ENCODE data around the gene BMPR1A.
"Not testable (repeated sequence)": the region's sequence is repeated elsewhere in the genome, so short reads cannot be mapped to it uniquely, and the experiment has no call there.

BMPR1A gene

DNA sequence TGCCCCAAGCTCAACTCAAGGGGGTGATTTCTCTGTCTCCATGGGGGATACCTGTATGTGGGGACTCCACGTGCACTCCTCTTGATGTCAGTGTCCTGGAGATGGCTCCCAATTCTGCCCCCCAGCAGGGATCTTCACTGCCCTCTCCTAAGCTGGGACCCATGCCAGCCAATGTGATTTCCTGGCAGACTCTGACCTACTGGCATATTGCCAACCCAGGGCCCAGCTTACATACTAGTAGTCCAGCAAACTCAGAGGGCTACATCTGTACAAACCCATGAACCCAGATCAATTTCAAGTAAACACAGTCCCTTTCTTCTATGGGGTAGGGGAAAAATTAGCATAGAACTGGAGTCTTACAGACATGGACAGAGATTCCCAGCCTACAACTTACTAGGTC, 26.2 kb upstream of the BMPR1A start:
- no peak for DNase-seq

DNA sequence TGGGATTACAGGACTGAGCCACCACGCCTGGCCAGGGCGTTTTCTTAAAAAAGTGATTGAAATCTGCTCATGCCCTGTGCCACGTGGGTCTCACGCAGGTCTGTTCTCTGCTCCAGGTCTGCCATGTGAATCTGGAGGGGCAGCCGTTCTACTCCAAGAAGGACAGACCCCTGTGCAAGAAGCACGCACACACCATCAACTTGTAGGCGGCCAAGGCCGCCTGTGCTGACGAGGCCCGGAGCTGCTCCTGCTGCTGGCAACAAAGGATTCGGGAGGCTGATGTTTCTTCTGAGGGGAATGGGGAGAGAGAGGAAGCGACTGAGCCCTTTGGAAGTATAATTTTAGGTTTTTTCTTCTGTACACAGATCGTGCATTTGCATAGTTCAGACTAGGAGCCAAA, 23.6 kb upstream of the BMPR1A start:
- no peak for DNase-seq

DNA sequence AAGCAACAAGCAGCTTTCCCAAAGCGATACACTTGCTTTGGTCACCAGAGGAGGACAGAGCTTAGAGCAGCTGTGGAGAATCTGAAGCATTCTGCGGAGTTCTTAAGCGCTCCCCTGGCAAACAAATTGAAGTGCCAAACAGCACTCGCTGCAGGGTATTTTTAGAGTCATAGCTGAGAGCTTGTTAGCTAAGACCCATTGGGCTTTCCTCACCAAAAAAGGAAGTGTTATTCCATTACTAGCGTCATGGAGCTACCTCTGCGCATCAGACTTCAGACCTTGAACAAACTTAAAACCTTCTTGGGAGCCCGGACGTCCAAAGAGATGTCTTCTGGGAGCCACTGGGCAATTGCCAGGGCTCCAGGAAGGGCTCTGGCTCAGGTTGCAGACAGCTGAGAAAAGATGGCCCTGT, 23.2 kb upstream of the BMPR1A start:
- DNase-seq: no peak

DNA sequence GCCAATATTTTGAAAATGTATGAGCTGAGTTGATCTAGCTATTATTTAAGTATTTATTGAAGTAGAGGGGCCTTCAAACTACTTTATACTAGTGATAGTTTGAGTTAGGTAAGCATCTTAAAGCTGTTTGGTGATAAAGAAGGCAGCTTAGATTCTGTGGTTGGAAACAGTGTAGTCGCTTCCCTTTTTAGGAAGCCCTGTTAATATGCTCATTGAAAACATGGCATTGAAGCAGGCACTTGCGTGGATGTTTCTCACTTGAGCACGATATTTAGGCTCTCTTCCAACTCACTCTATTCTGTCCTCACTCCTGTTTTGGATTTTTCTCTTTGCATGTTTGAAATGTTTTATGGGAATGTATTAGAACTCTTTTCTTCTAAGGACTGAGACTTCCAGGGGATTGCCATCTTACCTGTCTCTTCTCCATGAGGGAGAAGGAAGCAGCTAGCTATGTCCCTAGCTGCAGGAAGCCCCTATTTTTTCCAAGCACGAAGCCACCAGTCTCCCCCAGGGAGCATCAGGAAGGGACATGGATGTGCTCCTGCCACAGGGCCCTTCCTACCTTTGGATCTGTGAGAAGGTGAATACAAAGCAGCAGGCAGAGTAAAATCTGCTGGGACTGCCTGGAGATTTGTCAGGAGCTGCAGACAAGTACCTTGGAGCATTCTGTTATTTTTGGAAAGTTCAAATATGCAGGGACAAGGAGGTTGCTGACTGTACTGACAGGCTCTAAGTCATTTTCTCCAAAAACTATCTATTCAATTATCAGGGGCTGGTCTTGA, 22.0 kb upstream of the BMPR1A start:
- DNase-seq: peak; percentile 16 to 55

DNA sequence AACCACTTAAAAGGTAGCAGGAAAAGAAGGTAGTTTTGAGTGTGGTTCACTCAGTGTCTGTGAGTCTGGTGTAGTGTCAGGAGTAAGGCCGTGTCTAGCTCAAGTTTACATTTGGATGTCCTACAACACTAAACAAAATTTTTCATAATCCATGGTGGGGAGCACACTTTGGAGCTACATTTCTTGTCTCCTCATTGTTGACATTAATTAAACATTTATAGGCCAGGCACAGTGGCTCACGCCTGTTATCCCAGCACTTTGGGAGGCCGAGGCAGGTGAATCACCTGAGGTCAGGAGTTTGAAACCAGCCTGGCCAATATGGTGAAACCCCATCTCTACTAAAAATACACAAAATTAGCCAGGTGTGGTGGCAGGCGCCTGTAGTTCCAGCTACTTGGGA, 21.1 kb upstream of the BMPR1A start:
- not testable (repeated sequence) for DNase-seq

DNA sequence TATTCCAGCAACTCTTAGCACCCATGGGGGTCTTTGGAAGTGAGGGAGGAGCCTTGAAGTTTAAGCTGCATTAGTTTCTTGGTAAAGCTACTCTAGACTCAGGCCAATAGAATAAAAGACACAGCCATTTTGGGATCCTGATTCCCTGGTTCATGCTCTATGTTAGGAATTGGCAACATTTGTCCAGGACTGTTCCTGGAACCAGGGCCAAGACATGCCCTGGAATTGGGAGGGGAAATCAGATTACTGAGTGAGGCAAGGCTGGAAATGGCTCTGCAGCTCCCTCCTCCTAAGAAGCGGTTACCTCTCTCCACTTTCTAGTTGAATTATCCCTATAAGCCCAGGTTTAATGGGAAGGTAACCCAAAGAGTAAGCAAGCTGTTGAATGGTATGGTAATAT, 14.2 kb upstream of the BMPR1A start:
- DNase-seq: no peak

DNA sequence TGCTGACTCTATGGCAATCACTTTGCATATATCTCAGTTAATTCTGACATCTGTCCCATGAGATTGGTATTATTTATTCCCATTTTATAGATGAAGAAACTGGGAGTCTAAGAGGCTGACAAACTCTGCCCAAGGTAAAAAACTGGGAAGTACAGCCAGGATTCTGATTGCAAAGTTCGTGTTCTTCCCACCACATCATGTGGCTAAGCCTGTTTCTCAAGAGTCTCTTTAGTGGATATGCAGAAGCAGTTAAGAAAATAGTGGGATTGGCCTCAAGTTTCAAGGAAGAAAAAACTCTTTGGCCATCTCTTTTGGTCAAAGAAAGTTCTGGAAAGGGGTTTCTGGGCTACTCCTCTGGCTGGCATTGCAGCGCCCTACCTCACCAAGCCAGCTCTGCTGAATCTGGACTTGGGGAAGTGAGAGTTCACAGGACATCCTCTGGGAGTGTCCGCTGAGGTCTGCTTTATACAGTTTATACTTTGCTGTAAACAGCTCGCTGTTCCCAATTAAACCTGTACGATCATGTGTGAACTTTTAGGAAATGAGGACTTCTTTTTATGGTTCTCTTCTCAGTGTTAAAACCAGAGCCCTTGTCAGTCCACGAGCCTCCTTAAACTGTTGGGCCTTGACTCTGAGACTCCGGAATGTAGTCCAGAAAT, 12.2 kb upstream of the BMPR1A start:
- no peak for DNase-seq

DNA sequence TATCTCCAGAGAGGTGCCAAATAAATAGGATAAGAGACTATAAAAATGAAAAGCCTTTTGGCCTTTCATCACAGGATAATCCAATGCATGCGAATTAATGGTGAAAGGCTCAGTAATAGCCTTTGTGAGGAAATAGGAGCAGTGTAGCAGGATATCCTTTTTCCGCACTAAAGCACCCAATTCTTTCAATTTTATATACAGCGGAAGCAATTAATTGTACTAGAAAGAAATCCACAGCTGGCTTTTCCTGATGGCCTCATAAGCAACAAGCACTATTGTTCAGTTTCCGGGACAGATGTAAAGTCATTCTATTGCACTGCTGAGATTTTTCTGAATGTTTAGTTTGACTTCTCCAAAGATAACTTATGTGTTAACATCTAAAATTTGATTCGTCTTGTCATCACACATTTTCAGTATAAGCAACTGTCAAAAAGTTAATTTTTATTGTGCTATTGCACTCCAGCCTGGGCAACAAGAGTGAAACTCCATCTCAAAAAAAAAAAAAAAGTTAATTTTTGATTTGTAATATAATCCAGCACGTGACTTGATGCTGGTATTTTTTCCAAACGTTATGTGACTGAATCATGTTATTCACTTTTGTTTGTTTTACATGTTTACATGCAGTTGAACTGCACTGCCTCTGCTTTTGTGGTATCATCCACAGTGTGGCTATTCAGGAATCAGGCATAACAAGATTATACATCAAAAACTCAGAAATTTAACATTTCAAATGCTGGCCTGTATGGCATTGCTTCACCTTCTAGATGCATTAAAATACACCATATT, 8.4 kb upstream of the BMPR1A start:
- peak; percentile 71 to 79 for DNase-seq

DNA sequence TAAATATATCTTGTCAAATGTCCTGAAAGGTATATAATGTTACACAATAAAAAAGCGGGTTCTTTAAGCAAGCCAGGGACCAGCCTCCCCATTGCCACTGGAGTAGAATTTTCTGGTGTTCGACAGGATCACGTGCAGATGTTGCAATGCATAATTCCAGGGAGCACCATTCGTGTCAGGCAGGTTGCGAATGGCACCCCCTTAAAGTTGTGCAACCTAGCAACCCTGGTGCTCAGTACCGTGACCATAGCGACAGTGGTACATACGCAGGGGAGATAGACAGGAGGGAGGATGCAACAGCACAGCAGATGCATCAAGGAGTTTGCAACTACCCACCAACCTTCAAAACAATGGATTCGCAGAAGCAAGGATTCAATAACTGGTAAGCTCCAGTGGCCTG, 6.6 kb upstream of the BMPR1A start:
- DNase-seq: no peak

DNA sequence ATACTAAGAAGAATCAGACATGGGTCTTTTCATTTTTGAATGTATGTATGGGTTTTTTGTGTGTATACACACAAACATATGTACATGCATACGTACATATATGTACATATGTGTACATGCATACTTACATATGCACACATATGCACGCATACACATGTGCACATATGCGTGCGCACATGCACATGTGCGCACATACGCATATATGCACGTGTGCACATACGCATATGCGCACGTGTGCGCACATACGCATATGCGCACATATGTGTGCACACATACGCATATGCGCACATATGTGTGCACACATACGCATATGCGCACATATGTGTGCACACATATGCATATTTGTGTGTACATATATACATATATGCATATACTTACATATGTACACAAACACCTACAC, 4.9 kb upstream of the BMPR1A start:
- DNase-seq: no peak

DNA sequence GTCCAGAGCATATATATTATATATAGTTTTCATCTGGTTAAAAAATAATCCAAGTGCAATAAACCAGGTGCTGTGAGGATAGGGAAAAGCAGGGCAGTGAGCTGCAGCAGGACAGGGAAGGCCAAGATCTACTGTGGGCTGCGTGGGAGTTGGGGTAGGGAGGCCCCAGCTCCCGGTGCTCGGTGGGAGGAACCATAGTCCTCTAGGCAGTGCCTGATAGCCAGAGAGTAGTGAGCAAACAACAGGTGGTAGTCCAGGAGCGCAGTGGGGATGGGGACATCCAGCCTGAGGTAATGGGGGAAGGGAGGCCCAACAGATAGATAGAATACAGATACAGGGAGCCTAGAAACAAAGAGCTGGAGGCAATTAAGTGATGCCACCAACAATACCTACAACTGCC, 4.1 kb upstream of the BMPR1A start:
- no peak for DNase-seq

DNA sequence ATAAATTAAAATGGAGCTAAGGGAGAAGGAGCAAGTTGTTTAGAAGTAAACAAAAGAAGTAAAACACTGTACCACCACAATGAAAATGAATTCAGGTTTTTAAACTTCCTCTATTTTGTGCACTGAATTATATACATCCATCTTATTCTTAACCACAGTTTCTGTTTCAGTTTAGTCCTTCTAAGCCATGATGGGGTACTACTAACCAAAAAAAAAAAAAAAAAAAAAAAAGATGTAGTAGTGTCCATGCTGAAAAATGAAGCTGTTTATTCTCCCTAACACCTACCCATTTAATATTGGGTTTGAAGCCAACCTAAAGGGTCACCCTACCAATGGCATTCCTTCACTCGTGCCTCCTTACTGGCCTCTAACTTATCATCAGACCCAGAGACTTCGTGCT, 3.4 kb upstream of the BMPR1A start:
- DNase-seq: no peak

DNA sequence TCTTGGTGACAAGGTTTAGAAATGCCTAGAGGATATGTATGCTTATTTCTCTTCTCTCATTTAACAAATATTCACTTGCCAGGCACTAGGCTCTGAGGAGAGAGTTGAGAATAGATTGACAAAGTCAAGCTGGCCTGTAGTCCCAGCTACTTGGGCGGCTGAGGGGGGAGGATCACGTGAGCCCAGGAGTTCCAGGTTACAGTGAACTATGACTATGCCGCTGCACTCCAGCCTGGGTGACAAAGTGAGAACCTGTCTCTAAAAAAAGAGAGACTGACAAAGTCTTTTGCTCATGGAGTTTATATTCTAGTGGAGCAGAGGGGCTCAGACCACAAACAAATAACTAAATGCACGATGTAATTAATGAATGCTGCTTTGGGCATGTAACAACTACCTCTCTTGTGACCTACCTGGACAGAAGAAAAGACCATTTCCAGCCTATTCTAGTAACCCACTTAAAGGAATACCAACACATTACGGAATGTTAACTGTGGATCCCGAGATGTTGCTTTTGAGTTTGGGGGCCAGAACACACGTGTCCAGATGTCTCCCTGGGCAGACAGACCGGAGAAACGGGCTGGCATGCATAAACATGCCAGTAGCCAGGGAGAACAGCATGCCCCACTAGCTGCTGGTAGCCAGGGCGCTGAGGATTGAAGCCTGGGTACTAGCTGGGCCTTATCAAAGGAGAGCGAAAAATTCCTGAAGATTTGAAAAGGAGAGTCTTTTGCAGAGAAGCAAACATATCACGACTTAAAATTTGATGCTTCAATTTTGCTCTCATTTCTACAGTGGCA, 2.6 kb upstream of the BMPR1A start:
- DNase-seq: no peak

DNA sequence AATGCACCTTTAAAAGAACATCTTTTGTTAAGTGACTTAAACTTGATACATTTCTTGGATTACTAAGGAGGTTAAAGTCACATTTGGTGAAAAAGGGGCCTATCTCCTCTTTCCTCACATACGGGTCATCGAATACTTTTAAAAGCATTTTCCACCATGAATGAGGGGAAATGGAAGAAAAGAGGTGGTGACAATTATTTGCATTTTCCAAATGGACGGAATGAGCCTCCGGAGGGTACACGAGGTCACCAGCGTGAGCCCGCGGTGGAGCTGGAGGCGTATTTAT, 1.0 kb upstream of the BMPR1A start:
- no peak for DNase-seq

DNA sequence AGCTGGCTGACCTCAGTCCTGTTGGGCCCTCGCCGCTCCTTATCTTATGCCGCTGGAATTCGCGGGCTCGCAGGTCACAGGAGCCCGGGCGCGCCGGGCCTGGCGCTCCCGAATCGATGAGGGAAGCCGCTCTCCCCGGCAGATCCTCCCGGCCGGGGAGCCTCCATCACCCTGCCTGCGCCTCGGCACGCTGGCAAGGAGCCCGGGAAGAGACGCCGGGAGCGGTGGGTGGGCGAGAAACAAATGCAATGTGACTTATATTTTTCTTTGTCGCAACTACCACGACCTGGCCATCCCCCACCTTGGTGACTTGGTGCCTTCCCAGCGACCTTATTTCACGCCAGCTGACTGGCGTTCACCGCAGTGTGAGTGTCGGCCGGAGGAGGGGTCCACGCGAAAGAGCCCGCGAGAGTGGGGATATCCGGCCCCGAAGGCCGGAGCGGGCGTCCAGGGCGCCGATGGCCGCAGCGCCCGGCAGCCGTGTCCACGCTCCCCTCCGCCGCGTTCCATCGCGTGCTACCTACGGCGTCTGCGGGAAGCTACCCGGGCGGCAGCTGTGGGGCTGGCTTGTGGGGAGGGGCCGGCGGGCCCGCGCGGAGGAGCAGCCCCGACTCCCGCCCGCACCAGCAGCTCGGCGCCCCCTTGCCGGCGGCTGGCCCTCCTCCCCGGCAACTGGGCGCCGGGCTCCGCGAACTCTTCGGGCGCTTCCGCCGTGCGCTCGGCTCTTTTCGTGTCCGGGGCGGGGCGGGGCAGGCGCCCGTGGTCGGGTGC, 494 bp upstream of the BMPR1A start:
- DNase-seq: peak; percentile 70 to 81

DNA sequence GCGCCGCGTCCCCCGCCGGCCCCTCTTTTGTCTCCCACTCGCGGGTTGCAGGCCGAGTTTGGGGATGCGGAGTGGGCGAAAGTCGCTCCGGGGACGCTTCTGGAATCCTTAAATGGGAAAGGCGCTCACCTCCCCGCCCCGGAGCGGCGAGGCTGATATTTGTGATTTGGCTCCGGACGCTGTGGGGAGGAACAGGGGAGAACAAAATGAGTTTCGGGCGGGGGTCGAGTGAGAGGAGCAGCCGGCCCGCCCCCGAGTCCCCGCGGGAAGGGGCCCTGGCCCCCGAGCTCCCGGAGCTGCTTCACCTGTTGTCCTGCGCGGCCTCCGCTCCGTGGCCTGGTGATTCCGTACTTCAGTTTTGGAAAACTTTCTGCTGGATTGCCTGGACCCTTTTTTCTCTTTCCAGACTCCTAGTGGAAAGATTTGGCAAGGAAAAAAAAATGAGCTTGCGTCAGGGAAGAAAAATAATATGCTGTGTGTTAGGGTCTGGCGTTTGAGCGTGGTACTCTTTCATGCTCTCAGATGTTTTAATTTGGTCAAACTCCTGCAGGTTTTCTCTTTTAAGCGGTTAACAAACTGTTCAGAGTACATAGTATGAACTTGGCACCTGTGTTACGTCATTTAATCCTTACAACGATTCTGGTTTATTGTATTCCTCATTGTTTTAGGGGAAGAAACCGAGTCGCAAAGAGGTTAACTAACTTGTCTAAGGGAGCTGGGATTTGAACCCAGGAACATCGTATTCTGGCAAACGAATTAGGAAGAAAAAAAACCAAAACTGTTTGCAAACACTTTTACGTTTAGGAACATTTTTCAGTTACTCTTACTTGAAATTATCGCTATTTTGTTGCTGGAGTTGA, 924 bp downstream of the BMPR1A start:
- peak; percentile 38 to 46 for DNase-seq

DNA sequence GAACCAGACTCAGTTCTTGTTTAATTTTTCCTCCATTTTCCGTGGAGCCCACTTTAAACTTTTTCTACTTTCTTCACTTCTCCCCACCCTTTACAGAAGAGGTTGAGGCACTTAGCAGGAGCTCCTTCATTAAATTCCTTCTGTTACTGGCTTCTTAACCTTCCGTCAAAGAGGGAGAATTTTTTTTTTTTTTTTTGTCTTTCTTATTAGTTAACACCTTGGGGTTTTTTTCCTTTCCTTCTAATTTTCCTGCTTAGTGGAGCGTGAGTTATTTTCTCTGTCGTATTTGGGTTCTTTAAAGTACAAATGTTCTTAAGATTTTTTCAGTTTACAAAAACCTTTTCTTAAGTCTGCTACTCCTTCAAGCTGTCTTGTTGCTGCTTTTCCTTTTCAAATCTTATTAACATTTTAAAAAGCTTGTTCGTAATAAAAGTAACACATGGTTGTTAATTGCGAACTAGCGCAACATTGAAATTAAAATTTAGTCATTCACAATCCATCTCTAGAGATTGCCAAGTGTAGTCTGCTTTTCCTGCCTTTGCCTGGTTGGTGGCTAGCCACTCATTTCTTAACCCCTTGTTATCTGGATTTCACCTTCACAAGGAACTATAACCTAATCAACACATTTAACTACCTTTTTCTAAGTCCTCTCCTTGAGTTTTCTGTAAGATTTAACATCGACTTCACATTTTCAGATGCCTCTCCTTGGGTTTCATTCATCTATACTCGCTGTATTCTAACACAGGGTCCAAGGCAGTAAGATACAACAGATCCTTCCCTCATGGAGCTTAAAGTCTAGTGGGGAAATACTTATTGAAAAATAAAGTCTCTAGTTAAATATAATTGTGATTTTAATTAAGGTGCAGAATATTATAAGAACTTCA, 2.0 kb downstream of the BMPR1A start:
- no peak for DNase-seq

DNA sequence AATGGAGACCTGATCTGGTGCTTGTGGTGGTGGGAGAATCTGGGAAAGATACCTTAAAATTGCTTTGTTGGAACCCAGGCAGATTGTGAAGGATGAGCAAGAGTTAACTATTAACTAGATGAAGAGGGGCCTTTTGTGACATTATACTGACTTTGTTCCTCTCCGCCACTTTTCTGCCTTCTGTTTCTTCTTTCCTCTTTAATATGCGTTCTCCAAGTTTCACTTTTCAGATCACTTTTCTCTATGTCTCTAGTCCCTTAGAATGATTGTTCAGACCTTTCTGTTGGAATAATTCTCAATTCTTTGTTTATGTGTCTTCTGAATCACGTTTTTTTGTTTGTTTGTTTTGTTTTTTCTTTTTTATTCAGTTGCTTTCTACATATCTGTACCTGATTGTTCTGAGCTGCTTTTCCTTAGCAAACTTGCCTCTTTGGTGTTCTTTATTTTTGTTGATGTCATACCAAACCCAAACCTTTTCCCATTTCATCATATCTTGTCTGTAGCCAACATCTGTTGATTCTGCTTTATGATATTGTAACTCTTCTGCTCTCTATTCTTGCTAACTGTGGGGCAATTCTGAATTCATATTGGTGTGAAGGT, 2.8 kb downstream of the BMPR1A start:
- no peak for DNase-seq

DNA sequence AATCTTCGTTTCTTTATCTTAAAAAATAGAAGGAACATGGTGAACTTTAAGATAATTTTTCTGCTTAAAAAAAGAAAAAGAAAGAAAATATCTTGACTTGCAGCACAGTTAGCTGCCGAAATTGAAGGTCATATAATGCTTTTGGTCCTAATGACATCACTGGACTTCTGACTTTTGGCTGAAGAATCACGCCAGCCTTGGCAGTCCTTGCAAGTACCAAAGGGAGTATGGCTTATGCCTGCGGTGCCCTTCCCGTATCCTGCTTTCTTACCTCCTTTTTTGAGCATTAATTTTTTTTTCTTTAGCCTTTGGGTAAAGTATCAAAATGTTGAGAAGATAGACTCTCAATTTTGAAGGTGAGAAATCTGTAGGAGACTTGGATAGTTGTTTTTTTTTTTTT, 7.0 kb downstream of the BMPR1A start:
- DNase-seq: no peak

DNA sequence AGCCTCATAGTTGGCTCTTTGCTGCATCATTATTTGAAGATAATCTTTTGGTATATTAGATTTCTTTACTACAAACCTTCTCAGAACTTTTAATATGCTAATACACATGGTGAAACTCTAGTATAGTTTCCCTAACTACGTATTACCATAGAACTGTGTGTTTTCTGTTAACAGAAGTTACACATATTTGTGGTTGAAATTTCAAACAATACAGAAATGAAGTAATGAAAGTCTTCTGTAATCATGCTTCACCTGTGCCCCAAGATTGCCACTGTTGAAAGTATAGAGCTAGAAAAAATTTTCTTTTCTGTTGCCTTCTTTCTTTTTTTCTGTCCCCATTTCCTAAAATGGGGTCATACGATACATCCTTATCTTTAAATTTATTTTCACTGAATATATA, 9.1 kb downstream of the BMPR1A start:
- DNase-seq: no peak

All from Kasumi-1 (cell line).